ENCODE data around the gene MAP1LC3B.

DNA sequence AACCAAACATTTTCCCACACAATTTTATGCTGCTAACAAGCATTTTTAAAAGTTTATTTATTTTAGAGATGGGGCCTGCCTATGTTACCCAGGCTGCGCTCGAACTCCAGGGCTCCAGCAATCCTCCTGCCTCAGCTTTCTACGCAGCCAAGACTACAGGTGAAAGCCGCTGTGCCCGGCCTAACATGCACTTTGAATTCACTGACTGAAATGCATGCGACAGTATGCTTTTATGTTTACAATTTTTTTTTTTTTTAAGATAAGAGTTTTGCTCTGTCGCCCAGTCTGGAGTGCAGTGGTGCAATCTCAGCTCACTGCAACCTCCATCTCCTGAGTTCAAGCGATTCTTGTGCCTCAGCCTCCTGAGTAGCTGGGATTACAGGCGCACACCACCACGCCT lies 47.8 kb downstream of the MAP1LC3B start:
- no peak for TF ChIP-seq EZH2phosphoT487 (IDR thresholded peaks at IDR 0.05; ENCODE audit: borderline replicate concordance, low read length)
- TF ChIP-seq, protein P1, sequence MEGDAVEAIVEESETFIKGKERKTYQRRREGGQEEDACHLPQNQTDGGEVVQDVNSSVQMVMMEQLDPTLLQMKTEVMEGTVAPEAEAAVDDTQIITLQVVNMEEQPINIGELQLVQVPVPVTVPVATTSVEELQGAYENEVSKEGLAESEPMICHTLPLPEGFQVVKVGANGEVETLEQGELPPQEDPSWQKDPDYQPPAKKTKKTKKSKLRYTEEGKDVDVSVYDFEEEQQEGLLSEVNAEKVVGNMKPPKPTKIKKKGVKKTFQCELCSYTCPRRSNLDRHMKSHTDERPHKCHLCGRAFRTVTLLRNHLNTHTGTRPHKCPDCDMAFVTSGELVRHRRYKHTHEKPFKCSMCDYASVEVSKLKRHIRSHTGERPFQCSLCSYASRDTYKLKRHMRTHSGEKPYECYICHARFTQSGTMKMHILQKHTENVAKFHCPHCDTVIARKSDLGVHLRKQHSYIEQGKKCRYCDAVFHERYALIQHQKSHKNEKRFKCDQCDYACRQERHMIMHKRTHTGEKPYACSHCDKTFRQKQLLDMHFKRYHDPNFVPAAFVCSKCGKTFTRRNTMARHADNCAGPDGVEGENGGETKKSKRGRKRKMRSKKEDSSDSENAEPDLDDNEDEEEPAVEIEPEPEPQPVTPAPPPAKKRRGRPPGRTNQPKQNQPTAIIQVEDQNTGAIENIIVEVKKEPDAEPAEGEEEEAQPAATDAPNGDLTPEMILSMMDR (IDR thresholded peaks at IDR 0.05; ENCODE audit: low read depth, low read length, poor library complexity, severe bottlenecking): no peak

Measured in DOHH2 (cell line).